HepG2 (cell line): ENCODE measurements around the gene CAMTA1. TPM values are rescaled to one million over a fixed set of nuclear protein-coding genes. Genes with fewer than 3 reads are reported as not detected.

Experiments
- ATAC-seq: fragments of 200-7000 bp; cut with Tn5 transposase; 3 replicates; pipeline ENCODE4 v1.9.1; 2020; ENCODE audit warnings: mild to moderate bottlenecking, moderate library complexity
- BruUV-seq: library from RNA; stranded (reverse); fragments of 400-500 nt; replicated peaks from 2 replicates; lab custom pipeline; 2021; lab: Mats Ljungman, UMichigan
- CTCF ChIA-PET: fragments of 300-600 bp; formaldehyde crosslinking; extraction: SDS; loops from one replicate; lab custom pipeline; 2021; ENCODE audit warnings: low total read pairs, inconsistent platforms, low intra/inter-chr PET ratio; lab: Yijun Ruan, JAX
- POLR2A ChIA-PET: fragments of 350-600 bp; sonication (Branson Sonifier 250); formaldehyde crosslinking; loops from one replicate; lab custom pipeline; 2020; ENCODE audit warnings: antibody characterized with exemption, inconsistent platforms; lab: Yijun Ruan, JAX
- DNase-seq: peaks from one replicate; pipeline ENCODE4 v3.0.0-alpha.2; 2015; ENCODE audit warnings: low spot score
- FAIRE-seq: peaks from 3 replicates; lab custom pipeline; 2011; peaks lifted over from hg19 to GRCh38; lab: Jason Lieb, UNC
- H2AFZ ChIP-seq: one replicate; pipeline ENCODE4 v1.6.1; 2011; ENCODE audit warnings: low read length, inconsistent platforms
- H3K27ac ChIP-seq: fragments of 300-600 bp; 3 replicates; pipeline ENCODE4 v1.8.0; 2011; ENCODE audit warnings: mixed run types, mild to moderate bottlenecking, mixed read lengths, low read length, inconsistent platforms; ENCODE audit not compliant: insufficient read depth; ENCODE audit errors: extremely low read length
- H3K27me3 ChIP-seq, 2 experiments: fragments of 200-600 bp in 1 of 2; 2 replicates in 1 of 2; 3 replicates in 1 of 2; pipeline versions ENCODE4 v1.6.0 to v1.8.0; 2011; ENCODE audit warnings: low read length in 2 of 2, mild to moderate bottlenecking in 2 of 2, moderate library complexity in 2 of 2, inconsistent platforms in 1 of 2; ENCODE audit not compliant: insufficient read depth in 2 of 2, control insufficient read depth in 1 of 2
- H3K36me3 ChIP-seq, 2 experiments: fragments of 200-600 bp in 1 of 2; replicated peaks in 1 of 2; 2 replicates in 1 of 2; 3 replicates in 1 of 2; pipeline versions ENCODE4 v1.5.1 to v1.8.0; 2011; ENCODE audit warnings: low read length in 2 of 2, inconsistent platforms in 1 of 2; ENCODE audit not compliant: insufficient read depth in 2 of 2, control insufficient read depth in 1 of 2
- H3K4me1 ChIP-seq: 2 replicates; pipeline ENCODE4 v1.5.1; 2012; ENCODE audit warnings: low read length, inconsistent platforms; ENCODE audit not compliant: insufficient read depth
- H3K4me2 ChIP-seq: 2 replicates; pipeline ENCODE4 v1.6.0; 2011; ENCODE audit warnings: low read depth, low read length, inconsistent platforms
- H3K4me3 ChIP-seq, 3 experiments: fragments of 200-600 bp in 1 of 3; sonication (generic), shearing (Covaris generic) in 1 of 3; replicated peaks in 1 of 3; 2 replicates each; pipeline ENCODE4 v1.5.1; 2011 to 2016; ENCODE audit warnings: low read length in 3 of 3, inconsistent platforms in 2 of 3, low read depth in 2 of 3, mild to moderate bottlenecking in 2 of 3, control low read depth in 1 of 3, mixed read lengths in 1 of 3; ENCODE audit not compliant: insufficient read depth in 1 of 3
- H3K79me2 ChIP-seq: one replicate; pipeline ENCODE4 v1.6.1; 2011; ENCODE audit warnings: low read length, inconsistent platforms; ENCODE audit not compliant: insufficient read depth
- H3K9ac ChIP-seq: 2 replicates; pipeline ENCODE4 v1.6.0; 2011; ENCODE audit warnings: mild to moderate bottlenecking, low read depth, low read length, inconsistent platforms; ENCODE audit not compliant: insufficient read depth
- H3K9me3 ChIP-seq: 2 replicates; pipeline ENCODE4 v1.5.1; 2012; ENCODE audit warnings: mild to moderate bottlenecking, low read length
- H4K20me1 ChIP-seq: 2 replicates; pipeline ENCODE4 v1.6.0; 2011; ENCODE audit warnings: inconsistent platforms, mild to moderate bottlenecking, low read length, moderate library complexity; ENCODE audit not compliant: insufficient read depth
- EED ChIP-seq: sonication (generic); formaldehyde crosslinking; IDR thresholded peaks from 2 replicates; pipeline ENCODE4 v1.5.0; 2020; ENCODE audit warnings: mild to moderate bottlenecking, missing genetic modification reagents
- FOXK1 ChIP-seq: sonication (generic); formaldehyde crosslinking; IDR thresholded peaks from 2 replicates; pipeline ENCODE4 v1.4.0; 2020; ENCODE audit warnings: low read depth, missing genetic modification reagents, borderline replicate concordance
- HDAC1 ChIP-seq: sonication (generic); formaldehyde crosslinking; IDR thresholded peaks from 2 replicates; pipeline ENCODE4 v1.5.1; 2020; ENCODE audit warnings: mild to moderate bottlenecking, missing genetic modification reagents
- HES4 ChIP-seq: sonication (generic); formaldehyde crosslinking; IDR thresholded peaks from 2 replicates; pipeline ENCODE4 v1.9.0; 2021; ENCODE audit warnings: mild to moderate bottlenecking, missing genetic modification reagents, borderline replicate concordance
- PHF20 ChIP-seq: sonication (generic); formaldehyde crosslinking; IDR thresholded peaks from 2 replicates; pipeline ENCODE4 v1.5.0; 2020; ENCODE audit warnings: mild to moderate bottlenecking, missing genetic modification reagents
- PPARG ChIP-seq: conservative IDR thresholded peaks from 2 replicates; pipeline ENCODE4 v1.6.1; 2016; ENCODE audit warnings: missing biosample characterization, missing genetic modification reagents
- TEAD2 ChIP-seq: sonication (generic); formaldehyde crosslinking; IDR thresholded peaks from 2 replicates; pipeline ENCODE4 v1.9.0; 2021; ENCODE audit warnings: missing genetic modification reagents
- YEATS4 ChIP-seq: sonication (generic); formaldehyde crosslinking; IDR thresholded peaks from 2 replicates; pipeline ENCODE4 v1.4.0; 2020; ENCODE audit warnings: missing genetic modification reagents, borderline replicate concordance
- ZNF10 ChIP-seq: sonication (generic); formaldehyde crosslinking; IDR thresholded peaks from 2 replicates; pipeline ENCODE4 v1.4.0; 2020; ENCODE audit warnings: mild to moderate bottlenecking, low read depth, missing genetic modification reagents, borderline replicate concordance
- ZNF431 ChIP-seq: sonication (generic); formaldehyde crosslinking; IDR thresholded peaks from 2 replicates; pipeline ENCODE4 v1.9.0; 2022; ENCODE audit warnings: missing genetic modification reagents, low read depth, mild to moderate bottlenecking, borderline replicate concordance
- ZNF468 ChIP-seq: sonication (generic); formaldehyde crosslinking; IDR thresholded peaks from 2 replicates; pipeline ENCODE4 v1.8.0; 2022; ENCODE audit warnings: mild to moderate bottlenecking, moderate library complexity, missing genetic modification reagents
- ZNF644 ChIP-seq: IDR thresholded peaks from 2 replicates; pipeline ENCODE4 v1.6.1; 2016; ENCODE audit warnings: low read depth
- ZNF800 ChIP-seq: sonication (generic); formaldehyde crosslinking; IDR thresholded peaks from 2 replicates; pipeline ENCODE4 v1.4.0; 2020; ENCODE audit warnings: missing genetic modification reagents
- WGBS: methylation state at CpG from one replicate; pipeline ENCODE4 v1.1.6; 2017; ENCODE audit warnings: low lambda C conversion rate; 5-methylcytosine and 5-hydroxymethylcytosine counted together
- in situ Hi-C: cut with HindIII; loops from 2 replicates; pipeline ENCODE4 v1.10.0; 2017; ENCODE audit warnings: low pct_unique_long_range_greater_than_20kb; ENCODE audit not compliant: extremely low pct_ligation_motif_present
- intact Hi-C: fragments of 100-400 bp; cut with micrococcal nuclease; formaldehyde crosslinking; loops from one replicate; pipeline ENCODE4 v1.10.0; 2022; ENCODE audit not compliant: unreplicated experiment
- polyA plus RNA-seq, 8 experiments: library from polyadenylated mRNA; depleted of rRNA in 3 of 8; stranded (reverse) in 7 of 8; unstranded in 1 of 8; fragments of >200 nt; fragmentation: Illumina TruSeq in 4 of 8; extraction: Trizol in 4 of 8; gene quantifications; 2 replicates each; pipeline versions ENCODE4 v1.2.1 to v1.2.3, GENCODE V29; 2011 to 2016; ENCODE audit warnings: low read depth in 4 of 8, missing spikeins in 1 of 8, mixed read lengths in 1 of 8; ENCODE audit not compliant: insufficient read depth in 1 of 8
- total RNA-seq, 5 experiments: library from RNA; depleted of rRNA; stranded (reverse); fragments of >200 nt; fragmentation: Illumina TruSeq; extraction: Trizol; gene quantifications; 2 replicates each; pipeline ENCODE4 v1.2.3, GENCODE V29; 2016; ENCODE audit warnings: low read depth in 1 of 5

Gene CAMTA1
- total and polyA plus RNA-seq, 2 of the 13 experiments (the other 11 are each of a cell fraction or from before 2014, with no cell fraction given): 25.0 to 36.4 TPM

GRCh38 chr1:7366286-7366954 is 581.2 kb downstream of the CAMTA1 start:
- Histone ChIP-seq H3K9me3 (no peaks in the 10 kb centered on the region), H3K9ac (no peak overlapping the region), H3K4me1 (no peaks in the 10 kb centered on the region), H2AFZ (no peak overlapping the region), H3K4me3 (no peak overlapping the region), H3K79me2 (no peaks in the 10 kb centered on the region), H3K27ac (no peak overlapping the region)
- intact Hi-C loops: no loop called here
- POLR2A ChIA-PET: no interaction called here
- BruUV-seq: no TSS peak
- CTCF ChIA-PET: no interaction called here
- TF ChIP-seq FOXK1 (CRISPR knock-in tag): no peak
- no peak for TF ChIP-seq ZNF468
- no peak for TF ChIP-seq ZNF431 (CRISPR knock-in tag)
- TF ChIP-seq EED: no peak
- TF ChIP-seq HDAC1: no peak
- TF ChIP-seq YEATS4 (CRISPR knock-in tag): no peak
- TF ChIP-seq TEAD2 (CRISPR knock-in tag): no peak
- no peak for TF ChIP-seq HES4 (CRISPR knock-in tag)
- no peak for TF ChIP-seq ZNF644 (CRISPR knock-in tag)
- no peak for TF ChIP-seq PPARG (CRISPR knock-in tag)
- TF ChIP-seq ZNF800 (CRISPR knock-in tag): no peak
- TF ChIP-seq ZNF10 (CRISPR knock-in tag): no peak
- TF ChIP-seq PHF20 (CRISPR knock-in tag): no peak
- TF ChIP-seq, all 625 proteins: peak for 0
- Histone ChIP-seq H3K4me2 (no peak overlapping the region), H3K36me3 (no peaks in the 10 kb centered on the region), H3K27me3 (peaks cover 1 to 2% of the 10 kb centered on the region in 2 experiments; a peak in 2 of 5 replicates), H4K20me1 (no peaks in the 10 kb centered on the region)
- DNase-seq (no peak), ATAC-seq (no peak), FAIRE-seq (no peak)
- WGBS: 36% methylated on average over 6 of the region's 11 CpGs
- in situ Hi-C loops: no loop called here
